Measurements from ENCODE around the gene GIGYF2. TPM values are rescaled to one million over a fixed set of nuclear protein-coding genes. Genes with fewer than 3 reads are reported as not detected.

GIGYF2 gene
- total RNA-seq, 2 experiments from 2014 or later: 50.5 to 60.9 TPM

- intact Hi-C loops (cut with micrococcal nuclease; ENCODE audit: unreplicated experiment): no loop called here
Measured at GRCh38 chr2:232815569-232815968, 118.4 kb downstream of the GIGYF2 start.

GRCh38 chr2:232816657-232817056 is 119.5 kb downstream of the GIGYF2 start:
- Histone ChIP-seq H3K27ac (ENCODE audit: low read depth, low read length, poor library complexity, severe bottlenecking) (no peak overlapping the region), H4K20me1 (ENCODE audit: insufficient read depth, low read length) (no peaks in the 10 kb centered on the region), H3K79me2 (ENCODE audit: insufficient read depth, low read depth, low read length) (no peaks in the 10 kb centered on the region), H2AFZ (ENCODE audit: low read length) (no peak overlapping the region), H3K9me2 (ENCODE audit: insufficient read depth, low read length) (no peaks in the 10 kb centered on the region), H3K4me1 (ENCODE audit: insufficient read depth, low read length, poor library complexity, severe bottlenecking) (no peaks in the 10 kb centered on the region), H3K36me3 (ENCODE audit: insufficient read depth, low read length) (peaks cover 90% of the 10 kb centered on the region), H3K4me3 (ENCODE audit: low read depth, low read length, poor library complexity, severe bottlenecking) (no peak overlapping the region), H3K9me3 (ENCODE audit: low read length) (no peaks in the 10 kb centered on the region), H3K4me2 (ENCODE audit: low read length) (no peak overlapping the region)
- intact Hi-C loops (cut with micrococcal nuclease; ENCODE audit: unreplicated experiment): no loop called here
- no peak for TF ChIP-seq EZH2phosphoT487 (IDR thresholded peaks at IDR 0.05; ENCODE audit: borderline replicate concordance, low read depth, low read length)
- TF ChIP-seq CTCF (conservative IDR thresholded peaks at IDR 0.05; ENCODE audit: low read length): no peak
- no peak for DNase-seq (ENCODE audit: low spot score)
- BruUV-seq (replicated peaks): no TSS peak
- ChIA-PET POLR2A (no interaction called here), CTCF (ENCODE audit: unreplicated experiment) (no interaction called here)

More at GRCh38 chr2:232815569-232815968, 118.4 kb downstream of the GIGYF2 start:
- Histone ChIP-seq H2AFZ (ENCODE audit: low read length) (no peak overlapping the region), H3K79me2 (ENCODE audit: insufficient read depth, low read depth, low read length) (no peaks in the 10 kb centered on the region), H3K4me3 (ENCODE audit: low read depth, low read length, poor library complexity, severe bottlenecking) (no peak overlapping the region), H3K9me2 (ENCODE audit: insufficient read depth, low read length) (no peaks in the 10 kb centered on the region), H3K4me2 (ENCODE audit: low read length) (no peak overlapping the region), H4K20me1 (ENCODE audit: insufficient read depth, low read length) (no peaks in the 10 kb centered on the region), H3K4me1 (ENCODE audit: insufficient read depth, low read length, poor library complexity, severe bottlenecking) (peaks cover under 1% of the 10 kb centered on the region), H3K9me3 (ENCODE audit: low read length) (no peaks in the 10 kb centered on the region), H3K27ac (ENCODE audit: low read depth, low read length, poor library complexity, severe bottlenecking) (no peak overlapping the region), H3K36me3 (ENCODE audit: insufficient read depth, low read length) (peaks cover 90% of the 10 kb centered on the region)
- DNase-seq (ENCODE audit: low spot score): no peak
- no TSS peak for BruUV-seq (replicated peaks)
- ChIA-PET POLR2A (interaction anchor here (0.5 kb wide), 1 partner anchor 13 kb away, joined by 3 read pairs; no protein-coding TSS in a partner anchor), CTCF (ENCODE audit: unreplicated experiment) (no interaction called here)
- TF ChIP-seq EZH2phosphoT487 (IDR thresholded peaks at IDR 0.05; ENCODE audit: borderline replicate concordance, low read depth, low read length) (no peak), CTCF (conservative IDR thresholded peaks at IDR 0.05; ENCODE audit: low read length) (no peak)

- DNase-seq (ENCODE audit: low spot score): no peak
Measured at GRCh38 chr2:232817756-232818155, 120.6 kb downstream of the GIGYF2 start.

More at GRCh38 chr2:232817756-232818155, 120.6 kb downstream of the GIGYF2 start:
- no peak overlapping the region for H3K4me2 ChIP-seq (ENCODE audit: low read length)
- no peak overlapping the region for H3K4me3 ChIP-seq (ENCODE audit: low read depth, low read length, poor library complexity, severe bottlenecking)
- H3K9me3 ChIP-seq (ENCODE audit: low read length): no peaks in the 10 kb centered on the region
- CTCF ChIA-PET (ENCODE audit: unreplicated experiment): no interaction called here
- no TSS peak for BruUV-seq (replicated peaks)
- H3K9me2 ChIP-seq (ENCODE audit: insufficient read depth, low read length): no peaks in the 10 kb centered on the region
- peaks cover 84% of the 10 kb centered on the region for H3K36me3 ChIP-seq (ENCODE audit: insufficient read depth, low read length)
- no peaks in the 10 kb centered on the region for H3K79me2 ChIP-seq (ENCODE audit: insufficient read depth, low read depth, low read length)
- no peak overlapping the region for H2AFZ ChIP-seq (ENCODE audit: low read length)
- H3K4me1 ChIP-seq (ENCODE audit: insufficient read depth, low read length, poor library complexity, severe bottlenecking): no peaks in the 10 kb centered on the region
- POLR2A ChIA-PET: interaction anchor here (0.7 kb wide), 1 partner anchor 23 kb away, joined by 3 read pairs; no protein-coding TSS in a partner anchor
- TF ChIP-seq CTCF (conservative IDR thresholded peaks at IDR 0.05; ENCODE audit: low read length) (no peak), EZH2phosphoT487 (IDR thresholded peaks at IDR 0.05; ENCODE audit: borderline replicate concordance, low read depth, low read length) (no peak)
- intact Hi-C loops (cut with micrococcal nuclease; ENCODE audit: unreplicated experiment): no loop called here
- no peaks in the 10 kb centered on the region for H4K20me1 ChIP-seq (ENCODE audit: insufficient read depth, low read length)
- H3K27ac ChIP-seq (ENCODE audit: low read depth, low read length, poor library complexity, severe bottlenecking): no peak overlapping the region
